ENCODE measurements around the gene TEKT4.

DNA sequence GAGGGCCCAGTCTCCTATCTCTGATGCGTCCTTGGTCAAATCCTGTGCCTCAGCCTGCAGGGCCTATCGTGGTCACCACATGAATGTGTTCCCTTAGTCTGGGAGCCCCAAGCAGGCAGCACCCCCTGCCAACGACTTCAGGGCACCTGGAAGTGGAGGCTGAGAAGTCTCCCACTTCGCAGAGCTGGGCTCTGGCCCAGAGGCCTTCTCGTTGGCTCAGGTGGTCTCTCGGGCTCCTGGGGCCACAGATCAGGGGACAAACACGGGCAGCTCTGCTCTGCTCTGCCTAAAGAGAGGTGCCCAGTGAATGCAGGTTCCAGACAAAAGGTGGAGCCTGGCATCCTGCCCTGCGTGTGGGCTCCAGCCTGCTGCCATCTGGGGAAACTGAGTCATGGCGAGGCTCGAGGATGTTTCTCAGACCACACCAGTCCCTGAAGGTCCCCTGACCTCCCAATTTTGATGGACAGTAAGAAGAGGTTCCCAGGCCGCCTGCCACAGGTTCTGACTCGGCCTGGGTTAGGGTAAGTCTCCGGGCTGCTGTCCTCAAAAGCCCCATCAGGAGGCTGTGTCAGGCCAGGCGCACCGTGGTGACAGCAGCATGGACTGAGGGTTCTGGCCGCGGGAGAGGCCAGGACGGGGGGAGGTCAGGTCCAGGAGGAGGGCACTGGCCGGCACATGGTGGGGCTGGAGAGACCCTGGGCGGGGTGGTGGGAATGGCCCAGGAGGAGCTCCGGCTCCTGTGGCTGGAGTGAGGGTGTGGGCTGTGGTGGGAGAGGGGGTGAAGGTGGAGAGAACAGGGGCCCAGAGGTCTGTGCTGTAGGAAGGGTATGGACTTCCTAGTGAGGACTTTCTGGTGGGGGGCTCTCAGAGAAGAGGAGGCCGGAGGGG is 1.4 kb upstream of the TEKT4 start:
- TF ChIP-seq POLR2A (IDR thresholded peaks at IDR 0.05; ENCODE audit: extremely low read depth, insufficient read length), result no peak
- TF ChIP-seq, protein P1, sequence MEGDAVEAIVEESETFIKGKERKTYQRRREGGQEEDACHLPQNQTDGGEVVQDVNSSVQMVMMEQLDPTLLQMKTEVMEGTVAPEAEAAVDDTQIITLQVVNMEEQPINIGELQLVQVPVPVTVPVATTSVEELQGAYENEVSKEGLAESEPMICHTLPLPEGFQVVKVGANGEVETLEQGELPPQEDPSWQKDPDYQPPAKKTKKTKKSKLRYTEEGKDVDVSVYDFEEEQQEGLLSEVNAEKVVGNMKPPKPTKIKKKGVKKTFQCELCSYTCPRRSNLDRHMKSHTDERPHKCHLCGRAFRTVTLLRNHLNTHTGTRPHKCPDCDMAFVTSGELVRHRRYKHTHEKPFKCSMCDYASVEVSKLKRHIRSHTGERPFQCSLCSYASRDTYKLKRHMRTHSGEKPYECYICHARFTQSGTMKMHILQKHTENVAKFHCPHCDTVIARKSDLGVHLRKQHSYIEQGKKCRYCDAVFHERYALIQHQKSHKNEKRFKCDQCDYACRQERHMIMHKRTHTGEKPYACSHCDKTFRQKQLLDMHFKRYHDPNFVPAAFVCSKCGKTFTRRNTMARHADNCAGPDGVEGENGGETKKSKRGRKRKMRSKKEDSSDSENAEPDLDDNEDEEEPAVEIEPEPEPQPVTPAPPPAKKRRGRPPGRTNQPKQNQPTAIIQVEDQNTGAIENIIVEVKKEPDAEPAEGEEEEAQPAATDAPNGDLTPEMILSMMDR (IDR thresholded peaks at IDR 0.05; ENCODE audit: low read depth, low read length), result no peak
- TF ChIP-seq, protein P2, sequence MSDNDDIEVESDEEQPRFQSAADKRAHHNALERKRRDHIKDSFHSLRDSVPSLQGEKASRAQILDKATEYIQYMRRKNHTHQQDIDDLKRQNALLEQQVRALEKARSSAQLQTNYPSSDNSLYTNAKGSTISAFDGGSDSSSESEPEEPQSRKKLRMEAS (IDR thresholded peaks at IDR 0.05; ENCODE audit: low read depth, low read length), result no peak
